Measurements from ENCODE around the gene PDGFRA.
"Not testable (repeated sequence)": the region's sequence is repeated elsewhere in the genome, so short reads cannot be mapped to it uniquely, and the experiment has no call there.

The PDGFRA gene

GRCh38 chr4:54320826-54321685 lies 92.0 kb downstream of the PDGFRA start:
- DNase-seq: no peak

GRCh38 chr4:54322818-54323417 lies 93.8 kb downstream of the PDGFRA start:
- DNase-seq: peak; percentile 61

- DNase-seq: no peak
Measured at GRCh38 chr4:54330896-54331295, 101.8 kb downstream of the PDGFRA start.

GRCh38 chr4:54332542-54332941 lies 103.4 kb downstream of the PDGFRA start:
- DNase-seq: no peak

GRCh38 chr4:54333657-54334056 lies 104.6 kb downstream of the PDGFRA start:
- no peak for DNase-seq

GRCh38 chr4:54334769-54335168 lies 105.7 kb downstream of the PDGFRA start:
- not testable (repeated sequence) for DNase-seq

- no peak for DNase-seq
Measured at GRCh38 chr4:54337009-54337408, 107.9 kb downstream of the PDGFRA start.

- DNase-seq: not testable (repeated sequence)
Measured at GRCh38 chr4:54342067-54342466, 113.0 kb downstream of the PDGFRA start.
